ENCODE data around the gene MED7.

DNA sequence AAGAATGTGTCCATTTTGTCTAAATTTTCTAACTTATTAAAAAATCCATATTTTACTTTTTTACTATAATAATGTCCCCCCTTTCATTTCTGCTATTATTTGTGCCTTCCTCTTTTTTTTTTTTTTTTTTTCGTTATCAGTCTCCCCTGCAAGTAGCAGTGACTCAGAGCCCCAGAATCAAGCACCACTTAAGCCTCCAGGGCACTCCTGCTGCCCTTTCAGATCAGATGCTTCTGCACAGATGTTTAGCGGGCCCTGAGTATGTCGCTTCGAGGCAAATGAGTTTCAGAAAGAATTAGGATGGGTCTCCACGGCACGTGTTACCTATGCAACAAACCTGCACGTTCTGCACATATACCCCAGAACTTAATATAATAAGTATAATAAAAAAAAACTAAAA is 11.7 kb downstream of the MED7 start:
- TF ChIP-seq, protein P1, sequence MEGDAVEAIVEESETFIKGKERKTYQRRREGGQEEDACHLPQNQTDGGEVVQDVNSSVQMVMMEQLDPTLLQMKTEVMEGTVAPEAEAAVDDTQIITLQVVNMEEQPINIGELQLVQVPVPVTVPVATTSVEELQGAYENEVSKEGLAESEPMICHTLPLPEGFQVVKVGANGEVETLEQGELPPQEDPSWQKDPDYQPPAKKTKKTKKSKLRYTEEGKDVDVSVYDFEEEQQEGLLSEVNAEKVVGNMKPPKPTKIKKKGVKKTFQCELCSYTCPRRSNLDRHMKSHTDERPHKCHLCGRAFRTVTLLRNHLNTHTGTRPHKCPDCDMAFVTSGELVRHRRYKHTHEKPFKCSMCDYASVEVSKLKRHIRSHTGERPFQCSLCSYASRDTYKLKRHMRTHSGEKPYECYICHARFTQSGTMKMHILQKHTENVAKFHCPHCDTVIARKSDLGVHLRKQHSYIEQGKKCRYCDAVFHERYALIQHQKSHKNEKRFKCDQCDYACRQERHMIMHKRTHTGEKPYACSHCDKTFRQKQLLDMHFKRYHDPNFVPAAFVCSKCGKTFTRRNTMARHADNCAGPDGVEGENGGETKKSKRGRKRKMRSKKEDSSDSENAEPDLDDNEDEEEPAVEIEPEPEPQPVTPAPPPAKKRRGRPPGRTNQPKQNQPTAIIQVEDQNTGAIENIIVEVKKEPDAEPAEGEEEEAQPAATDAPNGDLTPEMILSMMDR (conservative IDR thresholded peaks at IDR 0.05; ENCODE audit: low read length) = no peak
- TF ChIP-seq EZH2phosphoT487 (IDR thresholded peaks at IDR 0.05; ENCODE audit: borderline replicate concordance, low read depth, low read length) = no peak

All from OCI-LY7 (cell line).